Dedifferentiated amniotic fluid mesenchymal stem cell (primary cell): ENCODE measurements around the gene TCF19.
A peak's percentile ranks its signal among the peaks of the same experiment; 100 is the strongest.

ENCODE experiments used
- DNase-seq: peaks from one replicate; pipeline ENCODE4 v3.0.0-alpha.2; 2016; ENCODE audit errors: extremely low spot score

Gene TCF19

GRCh38 chr6:31128093-31128676 is 30.2 kb upstream of the TCF19 start:
- no peak for DNase-seq

GRCh38 chr6:31129130-31129529 is 29.3 kb upstream of the TCF19 start:
- DNase-seq, result no peak

- DNase-seq, result no peak
These were observed 27.6 kb upstream of the TCF19 start for GRCh38 chr6:31130751-31131150.

GRCh38 chr6:31131595-31131994 is 26.8 kb upstream of the TCF19 start:
- DNase-seq, result no peak

GRCh38 chr6:31132806-31133205 is 25.6 kb upstream of the TCF19 start:
- no peak for DNase-seq

GRCh38 chr6:31135710-31136109 is 22.7 kb upstream of the TCF19 start:
- DNase-seq, result no peak

GRCh38 chr6:31138982-31139381 is 19.4 kb upstream of the TCF19 start, which contains the start of gene PSORS1C2:
Gene PSORS1C2 (minus strand): TSS chr6:31139066. CDS start chr6:31139026, 40 bp downstream.
- no peak for DNase-seq

- no peak for DNase-seq
These were observed 18.8 kb upstream of the TCF19 start for GRCh38 chr6:31139599-31139998.

GRCh38 chr6:31140643-31141042 is 17.7 kb upstream of the TCF19 start:
- DNase-seq, result no peak

GRCh38 chr6:31142361-31142761 is 16.0 kb upstream of the TCF19 start:
- DNase-seq, result no peak

- peak; percentile 22 for DNase-seq
These were observed 15.2 kb upstream of the TCF19 start for GRCh38 chr6:31143148-31143547.

- no peak for DNase-seq
These were observed 14.0 kb upstream of the TCF19 start for GRCh38 chr6:31144296-31144969.

- DNase-seq, result no peak
These were observed 13.4 kb upstream of the TCF19 start for GRCh38 chr6:31144970-31145340.

- DNase-seq, result no peak
These were observed 13.0 kb upstream of the TCF19 start for GRCh38 chr6:31145386-31145785.

GRCh38 chr6:31149827-31150447 is 8.5 kb upstream of the TCF19 start:
- no peak for DNase-seq

GRCh38 chr6:31152781-31153180 is 5.6 kb upstream of the TCF19 start:
- no peak for DNase-seq

GRCh38 chr6:31154436-31154835 is 4.0 kb upstream of the TCF19 start:
- DNase-seq, result no peak

GRCh38 chr6:31156641-31157040 is 1.7 kb upstream of the TCF19 start:
- DNase-seq, result no peak

- no peak for DNase-seq
These were observed 763 bp upstream of the TCF19 start, which contains the start of gene CCHCR1 for GRCh38 chr6:31157513-31158139. Gene CCHCR1 (minus strand): TSS chr6:31157802. CDS start chr6:31157600, 202 bp downstream.

GRCh38 chr6:31158863-31159855 is 770 bp downstream of the TCF19 start:
- DNase-seq, result no peak
